H1 (cell line): Measurements from ENCODE around the gene BABAM1. TPM values are rescaled to one million over a fixed set of nuclear protein-coding genes. Genes with fewer than 3 reads are reported as not detected.

ENCODE experiments used
- CTCF ChIA-PET: fragments of 300-600 bp; sonication (Branson Sonifier 250); formaldehyde crosslinking; loops from one replicate; lab custom pipeline; 2021; ENCODE audit not compliant: partially characterized antibody; lab: Charles Lee
- POLR2A ChIA-PET: fragments of 300-600 bp; sonication (Branson Sonifier 250); formaldehyde crosslinking; loops from one replicate; lab custom pipeline; 2021; ENCODE audit warnings: inconsistent platforms; ENCODE audit not compliant: partially characterized antibody; lab: Charles Lee
- DNase-seq, 2 experiments: peaks; one replicate each; pipeline versions ENCODE4 v3.0.0 to v3.0.0-alpha.2; 2010 to 2022; ENCODE audit warnings: low spot score in 2 of 2, low read depth in 1 of 2, mixed read lengths in 1 of 2
- FAIRE-seq: peaks from 2 replicates; lab custom pipeline; 2011; peaks lifted over from hg19 to GRCh38; lab: Jason Lieb, UNC
- H2AFZ ChIP-seq: 2 replicates; pipeline ENCODE4 v1.8.1; 2012; ENCODE audit warnings: low read length, inconsistent platforms
- H2AK5ac ChIP-seq: 2 replicates; pipeline ENCODE4 v1.6.1; 2013; ENCODE audit warnings: low read depth, low read length
- H2BK120ac ChIP-seq: replicated peaks from 2 replicates; pipeline ENCODE3; 2013; ENCODE audit warnings: low read depth, low read length, inconsistent platforms
- H2BK12ac ChIP-seq: 2 replicates; pipeline ENCODE4 v1.6.1; 2013; ENCODE audit warnings: low read depth, low read length
- H2BK15ac ChIP-seq: 2 replicates; pipeline ENCODE4 v1.6.1; 2013; ENCODE audit warnings: low read length
- H2BK20ac ChIP-seq: 2 replicates; pipeline ENCODE4 v1.6.1; 2013; ENCODE audit warnings: low read length
- H2BK5ac ChIP-seq: 2 replicates; pipeline ENCODE4 v1.6.1; 2013; ENCODE audit warnings: low read depth, low read length
- H3K14ac ChIP-seq: 2 replicates; pipeline ENCODE4 v1.6.1; 2013; ENCODE audit warnings: inconsistent platforms; ENCODE audit not compliant: insufficient read length
- H3K18ac ChIP-seq: 2 replicates; pipeline ENCODE4 v1.6.1; 2013; ENCODE audit warnings: low read length; ENCODE audit errors: extremely low read depth
- H3K23ac ChIP-seq: 2 replicates; pipeline ENCODE4 v1.6.1; 2013; ENCODE audit warnings: inconsistent platforms; ENCODE audit not compliant: insufficient read length
- H3K23me2 ChIP-seq: 2 replicates; pipeline ENCODE4 v1.6.1; 2013; ENCODE audit warnings: low read depth, low read length
- H3K27ac ChIP-seq: 2 replicates; pipeline ENCODE4 v1.6.1; 2011; ENCODE audit warnings: low read depth, low read length, inconsistent platforms
- H3K27me3 ChIP-seq, 4 experiments: replicated peaks in 1 of 4; 1 replicate in 1 of 4; 2 replicates in 3 of 4; pipeline versions ENCODE4 v1.6.1 to v1.8.1; 2011 to 2013; ENCODE audit warnings: low read length in 3 of 4, mild to moderate bottlenecking in 3 of 4, inconsistent platforms in 2 of 4, mixed read lengths in 2 of 4, moderate library complexity in 1 of 4; ENCODE audit not compliant: control insufficient read depth in 3 of 4, insufficient read depth in 3 of 4; ENCODE audit errors: extremely low read depth in 1 of 4
- H3K36me3 ChIP-seq, 4 experiments: 2 replicates each; pipeline versions ENCODE4 v1.6.1 to v1.8.1; 2011 to 2013; ENCODE audit warnings: mild to moderate bottlenecking in 4 of 4, low read length in 3 of 4, moderate library complexity in 2 of 4, control low read depth in 1 of 4, inconsistent platforms in 1 of 4; ENCODE audit not compliant: insufficient read depth in 4 of 4, control insufficient read depth in 2 of 4
- H3K4ac ChIP-seq: replicated peaks from 2 replicates; pipeline ENCODE3; 2013; ENCODE audit warnings: low read length, low read depth, mixed read lengths, inconsistent platforms; ENCODE audit not compliant: insufficient read length
- H3K4me1 ChIP-seq, 4 experiments: replicated peaks in 1 of 4; 1 replicate in 1 of 4; 2 replicates in 3 of 4; pipeline versions ENCODE4 v1.6.1 to v1.8.1; 2011 to 2013; ENCODE audit warnings: low read length in 3 of 4, inconsistent platforms in 2 of 4, mixed read lengths in 1 of 4; ENCODE audit not compliant: insufficient read depth in 4 of 4, control insufficient read depth in 3 of 4
- H3K4me2 ChIP-seq, 2 experiments: 2 replicates each; pipeline versions ENCODE4 v1.6.1 to v1.8.1; 2011 to 2013; ENCODE audit warnings: low read depth in 2 of 2, low read length in 2 of 2, control low read depth in 1 of 2, inconsistent platforms in 1 of 2, mild to moderate bottlenecking in 1 of 2; ENCODE audit not compliant: insufficient read depth in 1 of 2
- H3K4me3 ChIP-seq, 4 experiments: fragments of 200-600, 300-600 bp in 1 of 4; sonication (generic), shearing (Covaris generic), sonication (Bioruptor Twin) in 1 of 4; 2 replicates each; pipeline versions ENCODE4 v1.5.1 to v1.8.1; 2011 to 2016; ENCODE audit warnings: low read length in 4 of 4, low read depth in 3 of 4, control low read depth in 2 of 4, inconsistent platforms in 2 of 4, mild to moderate bottlenecking in 2 of 4, mixed read lengths in 1 of 4, moderate library complexity in 1 of 4; ENCODE audit not compliant: insufficient read depth in 2 of 4; ENCODE audit errors: extremely low read depth in 1 of 4
- H3K56ac ChIP-seq: replicated peaks from 2 replicates; pipeline ENCODE3; 2013; ENCODE audit warnings: low read depth, mild to moderate bottlenecking, mixed read lengths, low read length, inconsistent platforms; ENCODE audit not compliant: insufficient read length
- H3K79me1 ChIP-seq: 2 replicates; pipeline ENCODE4 v1.6.1; 2013; ENCODE audit warnings: low read depth, low read length, control low read depth
- H3K79me2 ChIP-seq, 2 experiments: 2 replicates each; pipeline versions ENCODE4 v1.6.1 to v1.8.1; 2012 to 2013; ENCODE audit warnings: low read length in 2 of 2, mild to moderate bottlenecking in 2 of 2, inconsistent platforms in 1 of 2; ENCODE audit not compliant: insufficient read depth in 2 of 2, control insufficient read depth in 1 of 2
- H3K9ac ChIP-seq, 4 experiments: replicated peaks in 1 of 4; 1 replicate in 1 of 4; 2 replicates in 3 of 4; pipeline versions ENCODE4 v1.6.1 to v1.8.1; 2011 to 2013; ENCODE audit warnings: low read depth in 3 of 4, low read length in 3 of 4, control low read depth in 2 of 4, mild to moderate bottlenecking in 2 of 4, moderate library complexity in 2 of 4, inconsistent platforms in 1 of 4; ENCODE audit errors: extremely low read depth in 1 of 4
- H3K9me3 ChIP-seq, 2 experiments: 2 replicates each; pipeline versions ENCODE4 v1.6.1 to v1.8.1; 2012 to 2013; ENCODE audit warnings: mild to moderate bottlenecking in 2 of 2, moderate library complexity in 2 of 2, control low read depth in 1 of 2, inconsistent platforms in 1 of 2, low read depth in 1 of 2, low read length in 1 of 2, mixed read lengths in 1 of 2; ENCODE audit not compliant: insufficient read depth in 2 of 2
- H4K20me1 ChIP-seq, 2 experiments: replicated peaks in 1 of 2; 2 replicates each; pipeline versions ENCODE3 to v1.8.1; 2011 to 2013; ENCODE audit warnings: inconsistent platforms in 2 of 2, low read length in 2 of 2, mild to moderate bottlenecking in 1 of 2; ENCODE audit not compliant: insufficient read depth in 2 of 2, control insufficient read depth in 1 of 2
- H4K5ac ChIP-seq: 2 replicates; pipeline ENCODE4 v1.6.1; 2013; ENCODE audit warnings: low read length, low read depth, mixed read lengths, inconsistent platforms; ENCODE audit not compliant: insufficient read length
- H4K8ac ChIP-seq: 2 replicates; pipeline ENCODE4 v1.8.0; 2013; ENCODE audit warnings: mild to moderate bottlenecking, moderate library complexity, low read length, inconsistent platforms; ENCODE audit not compliant: insufficient read depth; ENCODE audit errors: extremely low read depth
- H4K91ac ChIP-seq: replicated peaks from 2 replicates; pipeline ENCODE3; 2013; ENCODE audit warnings: low read length, mixed read lengths, inconsistent platforms; ENCODE audit not compliant: insufficient read length
- CBX5 ChIP-seq: fragments of 300-800, 300-1000 bp; sonication (generic); IDR thresholded peaks from 2 replicates; pipeline ENCODE4 v1.7.1; 2016; ENCODE audit warnings: antibody characterized with exemption, low read length, low read depth
- CHD1 ChIP-seq: IDR thresholded peaks from 2 replicates; pipeline ENCODE4 v1.6.1; 2012; ENCODE audit warnings: low read depth, low read length, improper control_type of control experiment
- CHD2 ChIP-seq: IDR thresholded peaks from 2 replicates; pipeline ENCODE4 v1.6.1; 2012; ENCODE audit warnings: low read length, improper control_type of control experiment
- E2F6 ChIP-seq: IDR thresholded peaks from 2 replicates; pipeline ENCODE4 v1.6.1; 2012; ENCODE audit warnings: inconsistent platforms
- EZH2 ChIP-seq: fragments of 200-600 bp; sonication (generic); IDR thresholded peaks from 2 replicates; pipeline ENCODE4 v1.7.1; 2012; ENCODE audit warnings: low read depth, mild to moderate bottlenecking, moderate library complexity, low read length, inconsistent platforms; ENCODE audit not compliant: severe bottlenecking
- GABPA ChIP-seq: IDR thresholded peaks from 2 replicates; pipeline ENCODE4 v1.6.1; 2011; ENCODE audit warnings: mild to moderate bottlenecking, low read length, moderate library complexity, borderline replicate concordance; ENCODE audit not compliant: insufficient read depth
- JUN ChIP-seq: IDR thresholded peaks from 2 replicates; pipeline ENCODE4 v1.6.1; 2011; ENCODE audit warnings: low read depth, mild to moderate bottlenecking, improper control_type of control experiment, low read length
- POLR2AphosphoS5 ChIP-seq: IDR thresholded peaks from 2 replicates; pipeline ENCODE4 v1.6.1; 2011; ENCODE audit warnings: low read depth, low read length
- RBBP5 ChIP-seq: IDR thresholded peaks from 2 replicates; pipeline ENCODE4 v1.7.1; 2012; ENCODE audit warnings: low read depth, mild to moderate bottlenecking, inconsistent platforms, low read length, moderate library complexity, borderline replicate concordance
- SIN3A ChIP-seq, 2 experiments: IDR thresholded peaks in 1 of 2; conservative IDR thresholded peaks in 1 of 2; 2 replicates each; pipeline ENCODE4 v1.6.1; 2011 to 2012; ENCODE audit warnings: low read length in 2 of 2, improper control_type of control experiment in 1 of 2, low read depth in 1 of 2, mild to moderate bottlenecking in 1 of 2
- TEAD4 ChIP-seq: IDR thresholded peaks from 2 replicates; pipeline ENCODE4 v1.6.1; 2012; ENCODE audit warnings: low read depth, low read length, inconsistent platforms, mixed read lengths
- USF2 ChIP-seq: IDR thresholded peaks from 2 replicates; pipeline ENCODE4 v1.6.1; 2011; ENCODE audit warnings: low read length, improper control_type of control experiment
- WGBS, 2 experiments: shearing (Covaris generic) in 1 of 2; methylation state at CpG; one replicate each; pipeline versions ENCODE4 v1.1.6 to v1.1.7; 2013 to 2015; ENCODE audit warnings: low lambda C conversion rate in 2 of 2, mixed read lengths in 2 of 2, inconsistent platforms in 1 of 2, low coverage in 1 of 2, missing lambda C conversion rate in 1 of 2; ENCODE audit not compliant: insufficient replicate concordance in 2 of 2, insufficient coverage in 1 of 2, insufficient read length in 1 of 2; ENCODE audit errors: extremely low coverage in 1 of 2, missing lambda C conversion rate in 1 of 2; 5-methylcytosine and 5-hydroxymethylcytosine counted together
- polyA plus RNA-seq, 7 experiments: library from polyadenylated mRNA; depleted of rRNA in 3 of 7; stranded (reverse) in 5 of 7; unstranded in 2 of 7; fragments of >200 nt in 5 of 7; fragments of 200-250 nt in 2 of 7; gene quantifications; 1 replicate in 5 of 7; 2 replicates in 1 of 7; 4 replicates in 1 of 7; pipeline versions ENCODE4 v1.2.1 to v1.2.3, GENCODE V29; 2011 to 2013; ENCODE audit warnings: missing spikeins in 2 of 7, mixed read lengths in 2 of 7
- total RNA-seq: library from RNA; stranded (reverse); fragmentation: NEBNext Ultra II Directional; extraction: Animal tissue kit (Norgen Biotek cat#: 25700); gene quantifications from 2 replicates; pipeline ENCODE4 v1.2.1, GENCODE V29; 2021

The BABAM1 gene
- total and polyA plus RNA-seq, 2 of the 8 experiments (the other 6 are each of a cell fraction or from before 2014, with no cell fraction given): 127 to 133 TPM

DNA sequence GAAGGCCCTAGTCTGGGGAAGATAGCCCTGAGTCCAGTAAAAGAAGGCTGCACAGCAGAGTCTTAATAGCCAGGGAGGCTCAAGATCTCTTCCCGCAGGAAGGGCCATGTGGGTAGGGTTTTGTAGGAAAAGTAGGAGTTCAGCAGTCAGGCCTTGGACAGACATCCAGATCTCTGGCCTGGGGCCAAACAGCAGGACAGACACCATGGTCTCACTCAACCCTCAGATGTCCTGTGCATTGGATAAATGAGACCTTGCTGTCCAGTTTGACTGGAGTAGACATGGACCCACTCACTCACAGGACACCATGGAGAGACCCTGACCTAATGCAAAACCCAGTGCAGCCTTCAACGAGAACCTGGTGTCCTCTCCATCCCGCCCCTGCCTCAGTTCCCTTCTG is 37.4 kb upstream of the BABAM1 start:
- DNase-seq (no peak), FAIRE-seq (no peak)
- no peak overlapping the region for H3K14ac ChIP-seq
- peaks cover 0 to 4% (median 4%) of the 10 kb centered on the region in 4 experiments; a peak in 6 of 7 replicates for H3K4me1 ChIP-seq
- H4K5ac ChIP-seq: no peak overlapping the region
- H3K4me2 ChIP-seq: no peak overlapping the region
- ChIA-PET POLR2A (interaction anchor here (0.8 to 12.3 kb wide), 7 partner anchors 9 to 63 kb away, joined by 3 to 118 read pairs (median 6); partner anchors contain the start of genes ANKLE1, NR2F6, USE1 and USHBP1), CTCF (interaction anchor here (0.8 to 2.9 kb wide), 4 partner anchors 13 to 53 kb away, joined by 3 to 8 read pairs (median 4); partner anchors contain the start of gene ANKLE1)
- WGBS, 2 experiments: 100% methylated on average over 3 of the region's 3 CpGs; no CpG with 5 or more reads in 1 of the 2 experiments
- no peak overlapping the region for H2BK12ac ChIP-seq
- peaks cover under 1 to 29% of the 10 kb centered on the region in 2 experiments; a peak in 3 of 4 replicates for H3K79me2 ChIP-seq
- H4K91ac ChIP-seq: no peak overlapping the region
- H3K23ac ChIP-seq: no peak overlapping the region
- H2BK5ac ChIP-seq: no peak overlapping the region
- peaks cover 4 to 34% (median 13%) of the 10 kb centered on the region in 4 experiments; a peak in 7 of 8 replicates for H3K36me3 ChIP-seq
- H3K9ac ChIP-seq: no peak overlapping the region
- no peak overlapping the region for H3K4ac ChIP-seq
- H4K8ac ChIP-seq: no peak overlapping the region
- no peak overlapping the region for H2AFZ ChIP-seq
- no peak overlapping the region for H2BK120ac ChIP-seq
- H3K4me3 ChIP-seq: no peak overlapping the region
- no peaks in the 10 kb centered on the region for H3K27me3 ChIP-seq
- no peak overlapping the region for H2AK5ac ChIP-seq
- peaks cover 9 to 19% of the 10 kb centered on the region in 2 experiments for H4K20me1 ChIP-seq
- no peak overlapping the region for H2BK15ac ChIP-seq
- no peaks in the 10 kb centered on the region for H3K9me3 ChIP-seq
- no peak overlapping the region for H3K56ac ChIP-seq
- no peak overlapping the region for H3K18ac ChIP-seq
- H3K27ac ChIP-seq: no peak overlapping the region; the same call in 1 of the 2 replicates
- H3K79me1 ChIP-seq: peaks cover 12% of the 10 kb centered on the region
- H2BK20ac ChIP-seq: no peak overlapping the region
- H3K23me2 ChIP-seq: peaks cover 1% of the 10 kb centered on the region; the same call in 1 of the 2 replicates
- no peak for TF ChIP-seq SIN3A (conservative IDR thresholded peaks at IDR 0.05 in 1 of 2, IDR thresholded peaks at IDR 0.05 in 1 of 2; ENCODE audit: low read depth in 1 of 2, low read length in 2 of 2)
- no peak for TF ChIP-seq E2F6
- TF ChIP-seq RBBP5: no peak
- TF ChIP-seq CBX5: no peak
- no peak for TF ChIP-seq EZH2
- TF ChIP-seq USF2: no peak
- TF ChIP-seq CHD2: no peak
- TF ChIP-seq POLR2AphosphoS5: no peak
- no peak for TF ChIP-seq JUN
- TF ChIP-seq GABPA: no peak
- TF ChIP-seq CHD1: no peak
- TF ChIP-seq TEAD4: no peak
